ENCODE data around the gene SATB1. TPM values are rescaled to one million over a fixed set of nuclear protein-coding genes. Genes with fewer than 3 reads are reported as not detected.

The SATB1 gene
- total RNA-seq, 1 experiment from 2014 or later: 15.6 TPM

DNA sequence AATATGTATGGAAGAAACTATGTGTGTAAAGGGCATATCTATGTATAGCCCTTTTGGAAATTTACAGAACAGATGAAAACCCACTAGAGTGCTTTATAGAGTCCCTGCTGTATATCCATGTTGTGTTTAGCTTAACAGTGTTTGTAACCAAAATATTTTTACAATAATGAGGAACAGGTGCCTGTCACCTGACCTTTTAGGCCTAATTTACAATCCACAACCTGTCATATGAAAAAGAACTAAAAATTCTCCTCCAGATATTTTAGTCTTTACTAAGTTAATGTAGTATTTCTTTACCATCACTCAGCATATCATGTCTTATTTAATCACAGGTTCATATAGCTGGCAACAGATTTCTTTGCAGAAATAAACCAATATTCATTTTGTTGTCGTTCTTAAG, 16.4 kb upstream of the SATB1 start:
- POLR2A ChIA-PET (ENCODE audit: unreplicated experiment): no interaction called here
- no TSS peak for BruUV-seq (replicated peaks)

DNA sequence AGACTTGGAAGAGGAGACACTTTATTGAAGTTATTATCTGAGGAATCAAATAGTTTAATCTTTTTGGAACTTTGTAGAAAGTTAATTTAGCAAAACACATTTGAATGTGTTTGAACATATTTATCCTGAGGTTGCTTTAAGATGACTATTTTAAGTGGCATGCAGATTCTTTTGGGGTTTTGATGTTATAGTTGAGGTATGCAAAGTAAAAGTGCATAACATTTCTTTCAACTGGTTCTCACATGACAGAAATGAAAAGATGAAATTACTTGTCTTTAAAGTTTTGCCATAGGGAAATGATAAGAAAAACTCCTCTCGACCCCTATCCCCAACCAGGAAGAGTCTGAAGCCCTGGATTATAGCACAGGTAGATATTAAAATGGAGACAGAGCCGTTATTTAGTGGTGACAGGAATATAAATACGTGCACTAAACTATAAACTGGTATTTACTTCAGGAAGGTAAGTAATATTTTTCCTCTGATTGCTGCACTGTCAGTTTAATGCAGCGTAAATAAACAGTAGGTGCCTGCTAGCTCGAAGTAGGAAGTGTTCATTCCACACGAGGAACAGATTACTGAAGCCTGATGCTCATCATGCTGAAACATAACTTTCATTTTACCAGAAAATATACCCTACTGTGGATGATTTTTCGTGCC, 15.1 kb upstream of the SATB1 start:
- Histone ChIP-seq H3K36me3 (ENCODE audit: low read depth, low read length) (no peaks in the 10 kb centered on the region), H3K27me3 (ENCODE audit: low read length) (peaks cover 19% of the 10 kb centered on the region), H3F3A (ENCODE audit: low read length, unreplicated experiment) (no peaks in the 10 kb centered on the region), H3K9me3 (ENCODE audit: low read length) (no peaks in the 10 kb centered on the region), H3K4me2 (ENCODE audit: low read length) (peak overlapping the region; percentile 45), H3K9me2 (replicated peaks; ENCODE audit: low read length) (no peaks in the 10 kb centered on the region), H3K4me3 (ENCODE audit: low read length) (peak overlapping the region; percentile 40), H3K4me1 (ENCODE audit: insufficient read depth, low read length) (peaks cover 18% of the 10 kb centered on the region; the same call in 1 of the 2 replicates), H2AFZ (ENCODE audit: low read length) (peak overlapping the region; percentile 25; the same call in 1 of the 2 replicates), H4K20me1 (ENCODE audit: low read length) (no peaks in the 10 kb centered on the region), H3K9ac (ENCODE audit: low read length) (no peak overlapping the region), H3K79me2 (ENCODE audit: low read length) (no peaks in the 10 kb centered on the region), H3K27ac (ENCODE audit: low read length) (no peak overlapping the region)
- no TSS peak for BruUV-seq (replicated peaks)
- DNase-seq (peak; percentile 19), ATAC-seq (no peak)
- intact Hi-C loops (cut with micrococcal nuclease): no loop called here
- POLR2A ChIA-PET (ENCODE audit: unreplicated experiment): no interaction called here
- CTCF ChIA-PET: no interaction called here
- TF ChIP-seq EZH2 (IDR thresholded peaks at IDR 0.05; ENCODE audit: low read length, unreplicated experiment) (no peak), EZH2phosphoT487 (IDR thresholded peaks at IDR 0.05; ENCODE audit: borderline replicate concordance, low read length) (no peak)
- TF ChIP-seq, protein P1, sequence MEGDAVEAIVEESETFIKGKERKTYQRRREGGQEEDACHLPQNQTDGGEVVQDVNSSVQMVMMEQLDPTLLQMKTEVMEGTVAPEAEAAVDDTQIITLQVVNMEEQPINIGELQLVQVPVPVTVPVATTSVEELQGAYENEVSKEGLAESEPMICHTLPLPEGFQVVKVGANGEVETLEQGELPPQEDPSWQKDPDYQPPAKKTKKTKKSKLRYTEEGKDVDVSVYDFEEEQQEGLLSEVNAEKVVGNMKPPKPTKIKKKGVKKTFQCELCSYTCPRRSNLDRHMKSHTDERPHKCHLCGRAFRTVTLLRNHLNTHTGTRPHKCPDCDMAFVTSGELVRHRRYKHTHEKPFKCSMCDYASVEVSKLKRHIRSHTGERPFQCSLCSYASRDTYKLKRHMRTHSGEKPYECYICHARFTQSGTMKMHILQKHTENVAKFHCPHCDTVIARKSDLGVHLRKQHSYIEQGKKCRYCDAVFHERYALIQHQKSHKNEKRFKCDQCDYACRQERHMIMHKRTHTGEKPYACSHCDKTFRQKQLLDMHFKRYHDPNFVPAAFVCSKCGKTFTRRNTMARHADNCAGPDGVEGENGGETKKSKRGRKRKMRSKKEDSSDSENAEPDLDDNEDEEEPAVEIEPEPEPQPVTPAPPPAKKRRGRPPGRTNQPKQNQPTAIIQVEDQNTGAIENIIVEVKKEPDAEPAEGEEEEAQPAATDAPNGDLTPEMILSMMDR (conservative IDR thresholded peaks at IDR 0.05; ENCODE audit: low read depth, low read length): no peak

More for the DNA sequence above, 16.4 kb upstream of the SATB1 start:
- ATAC-seq (no peak), DNase-seq (no peak)
- H3K27ac ChIP-seq (ENCODE audit: low read length): no peak overlapping the region
- H3K79me2 ChIP-seq (ENCODE audit: low read length): no peaks in the 10 kb centered on the region
- H3K4me3 ChIP-seq (ENCODE audit: low read length): no peak overlapping the region
- H3K9me2 ChIP-seq (replicated peaks; ENCODE audit: low read length): no peaks in the 10 kb centered on the region
- no peak overlapping the region for H2AFZ ChIP-seq (ENCODE audit: low read length)
- peaks cover 27% of the 10 kb centered on the region for H3K4me1 ChIP-seq (ENCODE audit: insufficient read depth, low read length)
- H3K36me3 ChIP-seq (ENCODE audit: low read depth, low read length): no peaks in the 10 kb centered on the region
- H3F3A ChIP-seq (ENCODE audit: low read length, unreplicated experiment): no peaks in the 10 kb centered on the region
- intact Hi-C loops (cut with micrococcal nuclease): no loop called here
- no peak overlapping the region for H3K4me2 ChIP-seq (ENCODE audit: low read length)
- peaks cover 28% of the 10 kb centered on the region for H3K27me3 ChIP-seq (ENCODE audit: low read length)
- H3K9ac ChIP-seq (ENCODE audit: low read length): no peak overlapping the region
- TF ChIP-seq EZH2phosphoT487 (IDR thresholded peaks at IDR 0.05; ENCODE audit: borderline replicate concordance, low read length) (no peak), EZH2 (IDR thresholded peaks at IDR 0.05; ENCODE audit: low read length, unreplicated experiment) (no peak)
- TF ChIP-seq, protein P1 (conservative IDR thresholded peaks at IDR 0.05; ENCODE audit: low read depth, low read length): no peak
- H4K20me1 ChIP-seq (ENCODE audit: low read length): no peaks in the 10 kb centered on the region
- H3K9me3 ChIP-seq (ENCODE audit: low read length): no peaks in the 10 kb centered on the region
- CTCF ChIA-PET: no interaction called here

DNA sequence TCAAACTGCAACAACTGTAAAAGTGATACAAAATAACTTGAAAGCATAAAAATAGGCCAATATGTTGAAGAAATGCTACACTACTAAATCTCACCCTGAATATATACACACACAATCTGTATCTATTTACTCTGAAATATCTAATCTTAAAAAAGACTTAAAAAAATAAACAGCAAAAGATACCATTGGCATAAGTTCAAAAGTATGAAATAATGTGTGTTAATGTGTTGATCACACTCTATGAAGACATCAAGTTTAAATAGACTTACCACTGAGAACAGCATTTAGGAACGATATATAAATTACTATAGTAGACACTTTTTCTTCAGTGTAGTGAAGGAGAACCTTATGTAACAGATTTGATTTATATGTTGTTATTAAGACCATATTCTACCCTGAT, 14.1 kb upstream of the SATB1 start:
- no peaks in the 10 kb centered on the region for H4K20me1 ChIP-seq (ENCODE audit: low read length)
- peaks cover 17% of the 10 kb centered on the region; the same call in 1 of the 2 replicates for H3K4me1 ChIP-seq (ENCODE audit: insufficient read depth, low read length)
- ATAC-seq (no peak), DNase-seq (no peak)
- no peak overlapping the region for H2AFZ ChIP-seq (ENCODE audit: low read length)
- H3K79me2 ChIP-seq (ENCODE audit: low read length): no peaks in the 10 kb centered on the region
- H3K4me3 ChIP-seq (ENCODE audit: low read length): no peak overlapping the region
- H3K9me3 ChIP-seq (ENCODE audit: low read length): no peaks in the 10 kb centered on the region
- TF ChIP-seq, protein P1 (conservative IDR thresholded peaks at IDR 0.05; ENCODE audit: low read depth, low read length): no peak
- TF ChIP-seq EZH2 (IDR thresholded peaks at IDR 0.05; ENCODE audit: low read length, unreplicated experiment) (no peak), EZH2phosphoT487 (IDR thresholded peaks at IDR 0.05; ENCODE audit: borderline replicate concordance, low read length) (no peak)
- no peak overlapping the region for H3K27ac ChIP-seq (ENCODE audit: low read length)
- no peaks in the 10 kb centered on the region for H3K9me2 ChIP-seq (replicated peaks; ENCODE audit: low read length)
- POLR2A ChIA-PET (ENCODE audit: unreplicated experiment): no interaction called here
- no TSS peak for BruUV-seq (replicated peaks)
- H3K27me3 ChIP-seq (ENCODE audit: low read length): peaks cover 17% of the 10 kb centered on the region
- CTCF ChIA-PET: no interaction called here
- H3K36me3 ChIP-seq (ENCODE audit: low read depth, low read length): no peaks in the 10 kb centered on the region
- no peaks in the 10 kb centered on the region for H3F3A ChIP-seq (ENCODE audit: low read length, unreplicated experiment)
- H3K4me2 ChIP-seq (ENCODE audit: low read length): no peak overlapping the region
- intact Hi-C loops (cut with micrococcal nuclease): no loop called here
- no peak overlapping the region for H3K9ac ChIP-seq (ENCODE audit: low read length)
